ENCODE measurements around the gene FAM174A.

FAM174A gene

DNA sequence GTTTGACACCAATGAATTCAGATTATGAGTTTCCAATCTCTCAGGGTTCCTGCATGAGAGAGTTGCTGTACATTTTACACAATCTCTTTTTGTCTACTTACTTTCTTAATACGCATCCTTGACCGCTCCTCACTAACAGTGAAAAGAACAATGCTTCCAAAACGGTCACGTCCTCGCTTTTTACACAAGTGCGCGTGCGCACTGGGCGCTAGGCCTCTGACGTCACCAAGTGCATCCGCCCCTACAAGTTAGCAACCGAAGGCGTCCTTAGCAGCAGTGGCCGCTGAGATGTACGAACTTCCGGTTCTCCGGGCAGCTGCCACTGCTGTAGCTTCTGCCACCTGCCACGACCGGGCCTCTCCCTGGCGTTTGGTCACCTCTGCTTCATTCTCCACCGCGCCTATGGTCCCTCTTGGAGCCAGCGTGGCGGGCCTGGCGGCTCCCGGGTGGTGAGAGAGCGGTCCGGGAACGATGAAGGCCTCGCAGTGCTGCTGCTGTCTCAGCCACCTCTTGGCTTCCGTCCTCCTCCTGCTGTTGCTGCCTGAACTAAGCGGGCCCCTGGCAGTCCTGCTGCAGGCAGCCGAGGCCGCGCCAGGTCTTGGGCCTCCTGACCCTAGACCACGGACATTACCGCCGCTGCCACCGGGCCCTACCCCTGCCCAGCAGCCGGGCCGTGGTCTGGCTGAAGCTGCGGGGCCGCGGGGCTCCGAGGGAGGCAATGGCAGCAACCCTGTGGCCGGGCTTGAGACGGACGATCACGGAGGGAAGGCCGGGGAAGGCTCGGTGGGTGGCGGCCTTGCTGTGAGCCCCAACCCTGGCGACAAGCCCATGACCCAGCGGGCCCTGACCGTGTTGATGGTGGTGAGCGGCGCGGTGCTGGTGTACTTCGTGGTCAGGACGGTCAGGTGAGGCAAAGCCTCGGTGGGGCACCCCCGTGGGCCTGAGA lies at the start of gene FAM174A:
TSS of gene FAM174A (plus strand) at position 315 of the 946 bp plus-strand sequence. CDS start at position 472, 157 bp downstream.
- peak; percentile 86 for DNase-seq

DNA sequence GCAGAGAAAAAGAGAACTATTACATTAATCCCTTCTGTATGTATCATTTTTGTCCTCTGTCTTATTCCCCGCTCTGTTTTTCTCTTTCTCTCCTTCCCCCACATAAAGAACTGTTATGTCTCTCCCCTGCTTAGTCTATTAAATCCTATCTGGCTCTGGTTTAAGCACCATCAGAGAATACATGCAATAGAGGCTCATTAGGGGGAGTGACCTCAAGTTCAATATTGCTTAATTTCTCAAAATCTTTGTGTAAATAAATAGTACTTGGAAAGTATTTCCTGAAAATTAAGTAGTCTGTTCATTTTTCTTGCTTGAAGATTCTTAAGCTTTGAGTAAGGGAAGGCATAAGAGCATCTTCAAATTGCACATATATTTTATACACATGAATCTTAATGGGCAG lies 41.2 kb upstream of the FAM174A start:
- DNase-seq: no peak

DNA sequence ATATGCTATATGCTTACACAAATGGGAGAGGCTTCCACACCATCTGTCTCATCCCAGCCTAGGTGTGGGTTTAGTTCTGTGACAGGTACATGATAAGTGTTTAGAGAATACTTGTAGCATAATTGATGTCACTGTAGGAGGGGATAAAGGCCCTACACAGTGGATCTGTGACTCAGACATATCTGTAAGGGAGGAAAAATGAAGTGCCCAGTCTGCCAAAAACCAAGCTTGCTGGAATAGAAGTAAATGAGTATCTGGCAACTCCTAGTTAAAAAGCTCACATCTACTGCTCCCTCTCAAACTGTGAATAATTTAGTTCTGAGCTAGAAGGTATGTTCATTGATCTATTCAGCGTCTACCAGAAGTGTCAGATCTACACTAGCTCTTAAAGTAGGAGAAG lies 38.9 kb upstream of the FAM174A start:
- DNase-seq: no peak

DNA sequence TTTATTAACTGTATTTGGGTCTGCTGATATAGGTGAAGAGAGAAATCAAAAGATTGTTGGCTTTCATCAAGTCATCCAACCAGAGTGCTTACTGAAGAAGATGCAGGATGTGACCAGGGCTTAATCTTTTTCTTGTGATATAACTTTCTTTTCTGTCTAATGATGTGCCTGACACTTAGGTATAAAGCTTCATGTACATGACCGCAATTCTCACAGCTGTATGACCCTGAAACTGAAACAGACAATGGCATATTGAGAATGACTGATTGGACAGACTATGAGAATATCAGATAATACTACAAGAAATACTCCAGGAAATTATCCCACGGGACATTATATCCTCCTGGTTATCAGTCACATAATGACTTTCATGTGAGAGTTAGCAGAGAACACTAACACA lies 32.5 kb upstream of the FAM174A start:
- no peak for DNase-seq

DNA sequence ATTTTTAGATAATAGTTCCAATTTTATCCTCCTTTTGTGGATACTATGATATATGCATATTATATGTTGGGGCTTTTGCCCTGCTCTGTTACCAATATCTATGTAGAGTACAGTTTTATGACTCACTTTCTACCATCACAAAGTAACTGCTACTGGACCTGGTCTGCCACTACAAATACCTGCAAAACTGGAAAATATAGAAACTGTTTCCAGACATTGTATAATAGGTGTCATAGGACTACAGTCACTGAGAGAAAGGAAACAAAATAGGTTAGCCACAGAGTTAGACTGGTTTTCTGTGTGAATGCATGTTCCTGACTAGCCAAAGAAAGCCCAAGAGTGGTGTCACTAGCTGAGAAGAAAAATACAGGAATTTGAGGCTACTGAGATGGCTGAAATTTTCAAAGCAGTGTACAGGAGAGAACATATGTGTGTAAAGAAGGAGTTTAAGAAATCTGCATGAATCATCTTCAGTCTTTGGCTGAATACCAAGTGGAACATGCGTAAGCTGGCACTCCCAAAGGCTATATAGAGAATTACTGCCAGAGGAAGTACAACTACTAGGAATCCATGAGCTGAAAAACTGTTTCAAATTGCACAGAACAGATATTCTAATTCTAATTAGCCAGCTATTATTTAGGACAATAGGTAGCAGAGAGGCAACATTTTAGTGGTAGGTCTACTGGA lies 29.0 kb upstream of the FAM174A start:
- DNase-seq: no peak

DNA sequence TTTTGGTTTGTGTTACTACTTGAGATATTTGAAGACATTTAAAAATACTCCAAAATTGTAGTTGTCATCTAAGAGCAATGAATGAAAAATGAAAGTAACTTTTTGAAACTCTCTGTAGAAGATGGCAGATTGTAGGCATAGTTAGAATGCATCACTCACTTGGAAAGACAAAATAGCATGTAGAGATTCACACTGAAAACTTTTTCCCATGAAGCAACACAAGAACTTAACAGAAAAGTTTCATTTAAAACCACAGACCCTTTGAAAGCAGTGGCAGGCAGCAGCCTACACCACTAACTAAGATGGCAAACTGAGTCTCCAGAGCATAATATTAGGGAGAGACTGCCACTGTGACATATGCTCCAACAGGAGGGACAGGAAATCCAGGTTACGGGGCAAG lies 18.9 kb upstream of the FAM174A start:
- DNase-seq: no peak

DNA sequence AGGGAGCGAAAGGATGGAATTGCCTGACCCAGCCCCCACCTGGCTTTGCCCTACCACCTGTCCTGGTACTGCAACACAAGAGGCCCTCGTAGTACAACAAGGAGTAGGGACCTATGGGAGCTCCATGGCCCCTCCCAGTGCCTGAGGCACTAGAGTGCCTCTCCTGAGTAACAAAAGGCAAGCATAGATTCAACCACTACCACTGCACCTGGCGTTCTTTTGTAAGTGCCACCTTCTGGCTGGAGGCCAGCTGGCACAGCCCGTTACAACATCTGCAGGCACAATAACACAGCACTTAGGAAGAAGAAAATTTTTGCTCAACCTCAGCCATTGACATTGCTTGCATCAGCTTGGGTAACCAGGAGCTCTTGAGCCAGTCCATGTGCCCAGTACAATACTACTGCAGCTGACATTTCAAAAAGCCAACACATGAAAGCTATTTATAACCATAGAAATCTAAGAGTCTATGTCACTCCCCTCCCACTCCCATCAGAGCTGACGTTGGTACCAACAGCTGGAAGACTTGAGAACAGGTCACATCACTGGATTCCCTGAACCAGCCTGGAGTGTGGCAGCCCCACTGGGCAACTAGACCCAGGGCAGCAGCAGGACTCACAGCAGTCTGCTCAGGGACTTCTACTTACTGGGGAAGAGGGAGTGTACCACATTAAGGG lies 17.7 kb upstream of the FAM174A start:
- peak; percentile 98 for DNase-seq

DNA sequence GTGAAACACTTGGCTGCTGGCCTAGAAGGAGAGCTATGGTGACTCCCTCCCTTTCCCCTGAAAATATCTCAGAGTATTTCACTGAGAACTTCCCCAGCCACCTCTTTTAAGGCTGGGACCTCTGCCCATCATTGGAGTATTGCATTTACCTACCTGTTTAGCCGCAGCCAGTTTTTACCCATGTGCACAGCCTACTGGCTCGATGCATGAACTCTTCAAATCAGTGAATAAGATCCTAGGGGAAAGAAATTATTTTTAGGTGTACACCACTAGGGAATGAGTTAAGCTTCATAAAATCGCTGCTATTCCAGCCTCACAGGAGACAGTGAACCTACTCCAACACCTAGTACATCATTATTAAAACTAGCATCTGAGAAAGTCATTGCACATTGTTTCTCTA lies 16.8 kb upstream of the FAM174A start:
- DNase-seq: no peak

DNA sequence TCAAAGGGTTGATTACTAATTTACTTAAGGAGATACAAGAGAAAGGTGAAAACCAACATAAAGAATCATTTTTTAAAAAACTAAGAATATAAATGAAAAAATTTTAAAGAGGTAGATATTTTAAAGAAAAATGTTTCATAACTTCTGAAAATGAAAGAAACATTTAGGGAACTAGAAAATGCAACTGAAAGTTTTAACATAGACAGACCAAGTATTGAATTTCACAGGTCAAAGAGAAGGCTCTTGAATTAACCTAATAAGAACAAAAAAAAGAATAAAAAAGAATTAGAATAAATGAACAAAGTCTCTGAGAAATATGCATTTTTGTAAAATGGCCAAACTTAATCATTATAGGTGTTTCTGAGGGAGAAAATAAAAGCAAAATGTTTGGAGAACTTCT lies 16.1 kb upstream of the FAM174A start:
- no peak for DNase-seq

DNA sequence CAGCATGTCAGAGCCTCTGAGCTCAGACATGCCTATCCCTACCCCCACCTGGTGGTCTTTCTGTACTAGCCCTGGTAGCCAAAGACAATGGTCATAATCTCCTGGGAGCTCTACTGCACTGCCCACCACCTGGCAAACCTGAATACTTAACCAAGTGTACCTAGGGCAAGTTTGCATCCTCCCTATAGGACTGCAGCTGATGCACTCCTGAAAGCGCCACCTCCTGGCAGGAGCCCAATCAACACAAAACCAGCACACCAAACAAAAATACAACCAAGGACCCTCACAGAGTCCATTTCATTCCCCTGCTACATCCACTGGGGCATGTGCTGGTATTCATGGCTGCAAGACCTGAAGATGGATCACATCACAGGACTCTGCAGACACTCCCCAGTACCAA lies 14.8 kb upstream of the FAM174A start:
- DNase-seq: no peak

DNA sequence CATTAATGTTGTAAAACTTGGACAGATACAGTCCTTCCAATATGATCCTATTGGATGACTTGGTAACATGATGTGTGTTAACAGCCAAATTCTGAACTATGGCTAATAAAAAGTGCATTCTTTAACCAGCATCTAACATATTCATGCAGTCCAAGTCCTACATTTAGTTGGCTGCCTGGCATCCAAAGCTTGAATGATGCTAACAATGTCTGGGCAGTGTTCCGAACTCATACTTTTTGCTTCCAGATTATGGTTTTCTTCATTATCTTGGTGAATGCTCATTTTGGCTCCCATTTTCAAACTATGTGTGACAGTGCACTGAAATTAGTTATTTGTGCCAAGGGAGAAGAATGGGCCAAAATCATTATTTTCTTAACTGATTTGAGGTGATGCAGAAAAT lies 2.8 kb downstream of the FAM174A start:
- DNase-seq: no peak

DNA sequence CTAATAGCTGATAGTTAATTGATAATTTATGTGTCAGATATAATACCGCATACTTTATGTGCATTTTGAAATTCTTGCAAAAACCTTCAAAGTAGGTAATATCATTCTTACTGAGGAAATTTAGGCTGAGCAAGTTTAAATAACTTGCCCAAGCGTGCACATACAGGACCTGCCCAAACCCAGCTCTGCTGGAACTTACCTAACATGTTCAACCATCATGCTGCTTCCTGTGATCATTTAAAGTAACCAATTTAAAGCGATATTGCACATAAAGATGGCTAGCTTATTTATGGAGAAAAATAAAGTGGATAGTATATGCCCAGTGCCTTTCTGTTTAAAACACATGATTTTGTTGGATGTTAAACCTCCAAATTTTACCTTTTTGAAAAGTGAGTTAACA lies 4.3 kb downstream of the FAM174A start:
- no peak for DNase-seq

DNA sequence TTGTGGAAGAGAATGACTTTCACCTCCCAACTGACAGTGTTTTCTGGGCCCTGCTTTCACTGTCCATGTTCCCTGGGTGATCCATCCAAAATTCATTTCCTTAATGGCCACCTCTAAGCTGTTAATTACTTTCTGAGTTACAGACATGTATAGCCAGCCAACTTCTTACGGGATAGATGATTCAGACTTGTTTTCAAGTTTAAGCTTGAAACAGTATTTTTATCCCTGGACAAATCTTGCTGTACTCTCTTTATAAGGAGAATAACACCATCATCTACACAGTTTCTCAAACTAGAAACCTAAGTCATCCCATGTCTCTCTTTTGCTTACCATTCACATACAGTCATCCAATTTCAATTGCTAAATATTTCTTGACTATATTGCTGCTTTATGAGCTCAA lies 6.9 kb downstream of the FAM174A start:
- DNase-seq: no peak

DNA sequence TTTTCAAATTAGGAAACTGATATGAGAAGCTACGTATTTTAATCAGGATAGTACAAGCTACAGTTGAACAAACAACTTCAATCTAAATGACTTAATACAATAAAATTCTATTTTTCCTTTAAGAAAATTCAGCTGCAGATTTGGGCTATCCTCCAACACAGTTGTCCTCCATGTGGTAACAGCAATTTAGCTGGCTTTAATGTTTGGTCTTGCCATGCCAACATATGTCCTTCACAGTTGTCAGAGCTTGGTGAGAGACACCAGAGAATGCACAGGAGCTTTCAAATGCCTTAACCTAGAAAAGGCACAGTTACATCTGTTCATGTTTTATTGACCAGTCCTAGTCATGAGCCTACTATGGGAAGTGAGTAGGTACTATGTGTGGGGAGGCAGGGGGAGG lies 10.8 kb downstream of the FAM174A start:
- no peak for DNase-seq

DNA sequence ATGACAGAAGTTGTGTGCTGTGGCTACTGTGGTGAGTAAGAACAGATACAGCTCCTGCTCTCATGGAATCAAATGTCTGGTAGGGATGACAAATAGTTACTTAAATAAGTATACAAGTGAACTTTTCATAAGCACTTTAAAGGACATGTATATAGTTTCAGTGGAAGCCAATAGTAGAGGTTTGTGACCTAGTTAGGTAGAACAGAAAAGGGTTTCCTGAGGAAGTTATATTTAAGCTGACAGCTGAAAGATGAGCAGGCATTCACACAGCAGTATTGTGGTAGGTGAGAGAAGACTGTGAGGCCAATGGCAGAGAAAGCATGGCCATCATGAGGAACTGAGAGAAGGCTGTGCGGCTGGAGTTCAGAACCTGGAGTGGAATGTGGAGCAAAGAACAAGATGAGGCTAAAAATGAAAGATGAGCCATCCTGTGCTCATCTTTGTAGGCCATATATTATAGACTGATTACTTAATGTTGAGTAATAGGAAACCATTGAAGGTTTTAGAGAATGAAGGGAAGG lies 15.4 kb downstream of the FAM174A start:
- DNase-seq: no peak

DNA sequence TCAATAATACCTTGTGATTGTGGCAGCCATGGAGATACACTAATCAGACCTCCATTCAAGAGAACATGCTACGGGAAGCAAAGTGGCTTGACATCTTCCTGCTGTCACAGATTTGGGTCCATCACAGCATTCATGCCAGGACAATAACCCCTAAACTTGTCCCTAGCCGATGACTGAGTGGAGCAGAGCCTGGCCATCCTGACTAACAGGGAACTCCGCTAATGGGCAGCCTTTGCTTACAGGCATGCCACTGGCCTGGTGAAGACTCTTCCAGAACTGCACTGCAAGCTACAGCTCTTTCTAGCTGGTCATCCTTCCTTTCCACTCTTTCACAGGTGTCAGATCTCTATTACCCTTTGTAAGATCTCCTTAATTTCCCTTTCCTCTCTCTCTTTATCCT lies 16.0 kb downstream of the FAM174A start:
- DNase-seq: no peak

DNA sequence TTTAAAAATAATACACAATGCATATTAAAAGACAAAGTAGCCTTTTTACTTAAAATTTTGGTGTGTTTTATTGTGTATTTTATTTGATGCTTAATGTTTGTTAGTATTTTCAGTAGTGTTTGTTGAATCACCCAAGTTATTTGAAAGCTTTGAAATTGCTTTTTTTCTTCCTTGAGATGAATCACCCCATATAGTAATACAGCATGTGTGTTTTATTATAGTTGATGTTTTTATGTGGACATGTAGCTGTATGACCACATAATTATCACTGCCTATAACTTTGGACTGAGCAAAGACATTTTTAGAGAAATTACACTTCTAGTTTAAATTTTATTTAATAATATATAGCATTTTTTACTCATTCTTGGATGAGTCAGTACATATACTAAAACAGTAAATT lies 18.0 kb downstream of the FAM174A start:
- DNase-seq: no peak

DNA sequence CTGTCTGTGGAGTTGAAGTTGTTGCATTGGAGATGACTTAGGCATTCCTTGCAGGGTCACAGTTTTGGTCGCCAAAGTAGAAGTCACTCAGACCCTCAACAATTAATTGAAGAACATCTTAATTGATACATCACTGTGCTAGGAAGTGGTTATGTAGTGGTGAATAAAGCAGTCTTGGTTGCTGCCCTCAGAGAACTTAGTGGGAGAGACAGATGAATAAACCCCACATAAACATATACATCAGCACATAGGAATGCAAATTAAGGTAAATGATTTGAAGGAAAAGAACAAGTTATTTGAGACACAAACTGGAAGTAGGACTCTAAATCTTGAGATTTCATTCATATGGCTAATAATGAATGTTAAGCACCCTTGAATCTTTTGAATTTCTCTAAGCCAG lies 25.7 kb downstream of the FAM174A start:
- no peak for DNase-seq

DNA sequence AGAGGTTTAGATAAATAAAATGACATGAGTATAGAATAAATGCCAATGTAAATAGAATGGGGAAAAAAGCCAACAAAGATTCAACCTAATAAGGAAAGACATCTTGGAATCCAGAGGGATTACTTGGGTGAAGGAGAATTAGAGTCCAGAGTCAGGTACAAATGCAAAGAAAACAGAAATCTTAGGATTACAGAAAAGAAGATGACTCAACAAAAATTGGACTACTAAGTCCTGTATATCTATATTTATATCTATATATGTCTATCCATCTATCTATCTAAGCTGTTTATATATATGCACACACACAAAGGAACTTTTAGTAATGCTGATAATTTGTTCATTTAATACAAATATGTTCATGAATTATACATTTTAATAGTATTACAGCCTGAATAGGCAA lies 27.6 kb downstream of the FAM174A start:
- DNase-seq: no peak

DNA sequence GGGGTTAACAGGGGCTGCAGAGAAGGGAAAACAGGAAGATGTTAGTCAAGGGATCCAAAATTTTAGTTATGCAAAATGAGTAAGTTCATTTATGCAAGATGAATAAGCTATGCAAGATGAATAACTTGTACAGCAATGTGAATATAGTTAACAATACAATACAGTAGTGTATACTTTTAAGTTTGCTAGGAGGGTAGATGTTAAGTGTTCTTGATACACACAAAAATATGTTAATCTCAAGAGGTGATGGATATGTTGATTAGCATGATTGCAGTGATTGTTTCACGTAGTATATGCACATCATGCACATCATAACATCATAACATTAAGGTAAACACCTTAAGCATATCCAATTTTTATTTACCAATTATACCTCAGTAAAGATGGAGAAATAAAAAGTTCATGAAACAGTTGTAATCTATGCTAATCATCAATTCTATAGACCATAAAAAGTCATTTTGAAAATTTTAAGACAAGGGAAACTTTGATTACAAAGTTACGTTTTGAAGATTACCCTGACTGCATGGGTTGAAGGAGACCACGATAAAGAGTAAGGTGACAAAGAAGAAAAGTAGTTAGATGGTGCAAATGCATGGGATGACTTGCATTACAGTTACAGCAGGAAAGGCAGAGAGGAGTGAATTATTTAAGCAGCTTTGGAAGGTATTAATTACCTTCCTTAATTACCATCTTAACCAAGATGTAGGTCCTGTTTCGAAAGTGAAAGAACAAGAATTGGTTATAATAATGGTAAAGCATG lies 31.4 kb downstream of the FAM174A start:
- no peak for DNase-seq

DNA sequence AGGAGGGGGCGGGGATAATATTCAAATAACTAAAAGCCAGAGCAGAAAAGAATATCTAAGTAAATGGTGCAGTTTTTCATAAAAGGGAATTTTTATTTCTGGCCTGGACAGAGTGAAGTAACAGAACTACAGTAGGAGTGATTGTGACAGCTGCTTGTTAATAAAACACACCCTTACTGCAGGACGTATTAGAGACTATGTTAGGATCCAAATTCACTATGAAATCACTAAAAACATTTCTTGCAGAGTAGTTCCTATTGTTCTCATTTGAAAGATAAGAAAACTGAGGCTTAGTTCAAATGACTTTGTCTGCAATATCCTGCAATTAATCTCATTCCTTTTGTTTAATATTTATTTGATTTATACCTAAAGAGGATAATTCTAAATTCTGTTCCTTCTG lies 39.5 kb downstream of the FAM174A start:
- no peak for DNase-seq

DNA sequence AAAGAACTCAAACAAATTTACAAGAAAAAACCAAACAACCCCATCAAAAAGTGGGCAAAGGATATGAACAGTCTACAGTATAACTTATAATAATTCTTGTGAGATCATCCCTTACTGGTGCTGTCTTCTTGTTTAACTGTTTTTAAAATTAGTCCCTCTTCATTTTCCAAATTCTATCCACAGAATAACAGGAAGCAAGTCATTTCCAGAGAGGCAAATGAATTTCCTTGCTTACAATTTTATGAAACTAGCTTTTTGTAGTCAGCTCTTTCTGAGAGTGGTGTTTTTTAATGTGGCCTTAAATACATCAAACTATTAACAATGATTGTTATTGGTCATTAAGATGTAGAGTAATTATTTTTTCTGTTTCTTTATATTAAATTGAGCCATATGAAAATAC lies 40.6 kb downstream of the FAM174A start:
- DNase-seq: no peak
